Measurements from ENCODE around the gene SYCN.

SYCN gene

DNA sequence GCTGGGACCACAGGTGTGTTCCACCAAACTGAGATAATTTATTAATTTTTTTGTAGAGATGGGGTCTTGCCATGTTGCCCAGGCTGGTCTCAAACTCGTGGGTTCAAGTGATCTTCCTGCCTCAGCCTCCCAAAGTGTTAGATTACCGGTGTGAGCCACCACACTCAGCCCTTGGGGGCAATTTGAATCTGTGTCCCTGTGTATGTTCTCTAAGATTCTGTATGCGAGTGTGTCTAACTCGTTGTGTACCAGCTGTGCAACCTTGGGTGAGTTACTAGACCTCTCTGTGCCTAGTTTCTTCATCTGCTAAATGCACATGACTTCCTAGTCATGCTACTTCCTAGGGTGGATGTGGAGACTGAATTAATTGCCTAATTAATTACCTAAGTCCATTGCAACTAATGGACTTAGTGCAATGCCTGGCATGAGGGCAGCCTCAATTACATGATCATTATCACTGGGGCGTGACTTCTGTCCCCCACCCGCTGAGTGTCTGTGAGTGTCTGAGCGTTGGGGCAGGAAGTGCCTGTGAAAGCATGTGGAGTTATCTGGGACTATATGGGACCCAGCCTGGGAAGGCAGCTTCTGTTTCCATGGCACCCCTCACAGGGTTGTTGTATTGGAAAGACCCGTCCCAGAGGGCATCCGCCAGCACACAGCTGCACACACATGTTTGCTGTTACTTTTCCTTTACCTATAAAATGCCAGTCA is 9.1 kb downstream of the SYCN start:
- no peak for DNase-seq (ENCODE audit: low spot score)

DNA sequence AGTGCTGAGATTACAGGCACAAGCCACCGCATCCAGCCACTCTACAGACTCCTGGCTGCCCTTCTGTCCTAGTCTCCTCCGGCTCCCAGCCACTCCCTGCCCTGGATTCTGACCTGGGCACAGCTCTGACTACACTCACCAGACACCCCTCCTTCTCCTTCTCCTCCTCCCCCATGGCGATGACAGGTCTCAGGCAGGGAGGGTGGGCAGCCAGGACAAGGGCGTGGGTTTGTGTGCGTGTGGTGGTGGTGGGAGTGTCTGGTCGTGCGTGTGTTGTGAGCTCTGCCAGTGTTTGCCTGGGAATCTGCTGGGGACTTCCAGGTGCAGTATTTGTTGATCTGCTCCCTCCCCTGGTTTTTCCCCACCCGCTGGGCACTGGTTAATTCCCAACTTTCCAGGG is 10.3 kb downstream of the SYCN start:
- DNase-seq (ENCODE audit: low spot score), result no peak

DNA sequence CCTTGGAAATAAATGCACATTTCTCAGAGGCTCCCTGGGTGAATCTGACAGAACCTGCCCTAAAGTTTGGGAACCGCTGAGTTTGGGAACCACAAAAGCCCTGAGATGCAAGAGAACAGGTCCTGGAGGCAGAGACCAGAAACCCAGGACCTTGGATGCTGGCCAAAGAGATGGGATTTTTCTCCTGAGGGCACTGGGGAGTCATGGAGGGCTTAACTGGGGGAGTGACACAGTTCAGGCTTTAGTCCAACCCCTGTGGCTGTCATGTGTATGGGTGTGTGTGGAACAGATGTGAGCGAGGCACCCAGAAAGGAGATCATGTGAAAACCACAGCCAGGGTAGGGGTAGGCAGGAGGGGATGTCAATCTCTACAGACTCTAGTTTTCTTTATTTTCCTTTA is 11.2 kb downstream of the SYCN start:
- DNase-seq (ENCODE audit: low spot score), result no peak

GRCh38 chr19:39190768-39191167 is 13.3 kb downstream of the SYCN start:
- DNase-seq (ENCODE audit: low spot score), result no peak

- no peak for DNase-seq (ENCODE audit: low spot score)
Measured at GRCh38 chr19:39188960-39189359, 15.1 kb downstream of the SYCN start.

DNA sequence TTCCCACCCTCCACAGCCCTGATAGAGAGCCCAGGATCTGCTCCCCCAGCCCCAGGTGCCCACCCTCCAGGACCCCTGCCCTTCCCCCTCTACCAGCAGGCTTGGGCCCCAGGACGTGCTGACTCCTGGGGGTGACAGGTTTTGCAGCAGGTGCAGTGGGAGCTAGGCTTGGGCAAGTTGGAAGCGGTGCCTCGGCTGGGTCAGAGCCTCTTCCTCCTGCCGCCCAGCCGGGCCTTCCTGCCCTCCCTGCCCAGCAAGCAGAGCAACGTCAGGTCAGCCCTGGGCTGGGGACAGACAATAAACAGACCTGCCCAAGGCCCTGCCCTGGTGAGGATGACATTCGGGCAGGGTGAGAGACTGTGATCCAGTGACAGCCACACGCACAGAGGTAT is 16.5 kb downstream of the SYCN start:
- DNase-seq (ENCODE audit: low spot score), result no peak

DNA sequence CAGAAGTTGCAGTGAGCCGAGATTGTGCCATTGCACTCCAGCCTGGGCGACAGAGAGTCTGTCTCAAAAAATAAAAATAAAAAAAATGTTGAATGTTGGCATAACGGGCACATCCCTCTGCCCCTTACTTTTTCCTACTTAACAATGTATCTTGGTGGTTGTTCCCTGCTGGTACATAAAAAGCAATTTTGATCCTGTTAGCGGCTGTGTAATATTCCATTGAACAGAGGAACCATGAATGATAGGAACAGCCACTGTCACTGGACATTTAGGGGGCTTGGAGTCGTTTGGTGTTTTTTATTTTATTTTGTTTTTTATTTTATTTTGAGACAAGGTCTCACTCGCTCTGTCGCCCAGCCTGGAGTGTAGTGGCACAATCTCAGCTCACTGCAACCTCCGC is 17.7 kb downstream of the SYCN start:
- no peak for DNase-seq (ENCODE audit: low spot score)

DNA sequence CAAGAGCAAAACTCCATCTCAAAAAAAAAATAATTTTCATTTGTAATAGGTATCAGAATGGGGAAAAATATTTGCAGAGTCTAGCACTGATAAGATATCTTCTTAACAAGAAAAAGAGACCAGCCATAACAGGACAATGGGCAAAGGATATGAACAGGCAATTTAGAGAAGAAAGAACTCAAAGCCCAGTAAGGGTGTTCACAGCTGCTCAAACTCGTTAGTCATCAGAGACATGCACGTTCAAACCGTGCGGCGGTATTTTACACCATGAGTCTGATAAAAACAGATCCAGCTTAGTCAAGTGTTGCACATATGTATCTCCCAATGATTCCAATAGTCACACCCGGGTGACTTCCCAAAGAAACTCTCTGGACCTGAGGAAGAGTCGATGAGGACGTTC is 21.0 kb downstream of the SYCN start:
- no peak for DNase-seq (ENCODE audit: low spot score)

GRCh38 chr19:39182174-39182505 is 21.9 kb downstream of the SYCN start:
- no peak for DNase-seq (ENCODE audit: low spot score)

DNA sequence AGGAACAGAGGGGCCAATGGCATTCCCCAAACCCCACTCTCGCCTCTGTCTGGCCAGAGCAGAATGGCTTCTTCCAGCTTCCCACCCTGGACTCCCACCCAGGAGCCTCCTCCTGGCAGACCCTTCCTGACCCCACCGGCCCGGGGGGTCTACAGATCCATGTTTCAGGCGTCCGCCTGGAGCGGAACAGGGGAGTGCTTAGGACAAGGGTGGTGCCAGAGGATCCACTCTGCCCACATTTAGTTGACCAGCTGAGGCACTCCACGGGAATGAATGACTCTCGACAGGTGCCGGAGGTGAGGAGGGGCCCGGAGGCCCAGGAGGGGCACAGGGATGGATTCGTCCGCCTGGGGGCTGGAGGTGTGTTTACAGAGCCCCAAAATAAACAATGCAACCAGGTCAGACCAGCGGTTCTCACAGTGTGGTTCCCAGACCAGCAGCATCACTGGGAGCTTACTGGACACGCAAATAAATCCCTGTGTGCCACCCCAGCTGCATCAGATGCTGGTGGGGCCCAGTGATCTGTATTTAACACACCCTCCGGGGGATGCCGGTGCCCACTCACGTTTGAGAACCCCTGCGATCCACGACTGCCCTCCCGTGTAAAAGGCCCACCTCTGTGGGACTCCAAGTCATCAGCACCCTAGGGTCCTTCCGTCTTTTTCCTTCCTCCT is 22.4 kb downstream of the SYCN start:
- DNase-seq (ENCODE audit: low spot score), result no peak

DNA sequence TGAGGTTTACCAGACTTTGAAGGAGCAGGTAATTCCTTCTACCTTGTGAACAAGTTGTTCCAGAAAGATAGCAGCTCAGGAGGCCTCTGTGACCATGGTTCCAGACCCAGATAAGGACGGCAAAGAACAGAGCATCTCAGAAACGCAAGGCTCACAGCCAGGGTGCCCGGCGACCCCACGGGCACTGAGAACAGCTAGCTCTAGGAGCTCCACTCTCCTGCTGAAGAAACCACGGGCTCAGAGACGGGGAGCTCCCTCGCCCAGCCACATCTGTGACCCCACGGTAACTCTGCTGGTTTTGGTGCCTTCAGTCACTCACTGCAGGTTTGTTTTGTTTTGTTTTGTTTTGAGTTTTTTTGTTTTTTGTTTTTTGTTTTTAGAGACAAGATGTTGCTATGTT is 23.3 kb downstream of the SYCN start:
- no peak for DNase-seq (ENCODE audit: low spot score)

DNA sequence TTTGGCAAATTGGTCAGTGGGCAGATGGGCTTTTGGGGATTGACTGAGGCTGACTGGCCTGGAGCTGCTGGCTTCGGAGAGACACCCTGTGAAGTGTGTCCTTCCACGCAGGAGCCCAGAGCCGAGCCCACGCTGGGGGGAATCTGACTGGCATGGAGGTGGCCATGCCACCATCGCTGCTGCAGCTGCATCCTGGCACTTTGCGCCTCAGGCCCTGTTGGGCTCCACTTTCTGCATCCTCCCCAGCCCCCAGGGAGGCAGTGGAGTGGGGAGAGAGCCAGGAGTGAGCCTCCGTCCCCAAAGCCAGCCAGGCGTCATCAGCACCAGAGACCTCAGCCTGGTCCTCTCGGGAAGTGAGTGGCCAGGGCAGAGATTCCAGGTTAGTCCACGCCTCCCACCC is 24.3 kb downstream of the SYCN start:
- no peak for DNase-seq (ENCODE audit: low spot score)

DNA sequence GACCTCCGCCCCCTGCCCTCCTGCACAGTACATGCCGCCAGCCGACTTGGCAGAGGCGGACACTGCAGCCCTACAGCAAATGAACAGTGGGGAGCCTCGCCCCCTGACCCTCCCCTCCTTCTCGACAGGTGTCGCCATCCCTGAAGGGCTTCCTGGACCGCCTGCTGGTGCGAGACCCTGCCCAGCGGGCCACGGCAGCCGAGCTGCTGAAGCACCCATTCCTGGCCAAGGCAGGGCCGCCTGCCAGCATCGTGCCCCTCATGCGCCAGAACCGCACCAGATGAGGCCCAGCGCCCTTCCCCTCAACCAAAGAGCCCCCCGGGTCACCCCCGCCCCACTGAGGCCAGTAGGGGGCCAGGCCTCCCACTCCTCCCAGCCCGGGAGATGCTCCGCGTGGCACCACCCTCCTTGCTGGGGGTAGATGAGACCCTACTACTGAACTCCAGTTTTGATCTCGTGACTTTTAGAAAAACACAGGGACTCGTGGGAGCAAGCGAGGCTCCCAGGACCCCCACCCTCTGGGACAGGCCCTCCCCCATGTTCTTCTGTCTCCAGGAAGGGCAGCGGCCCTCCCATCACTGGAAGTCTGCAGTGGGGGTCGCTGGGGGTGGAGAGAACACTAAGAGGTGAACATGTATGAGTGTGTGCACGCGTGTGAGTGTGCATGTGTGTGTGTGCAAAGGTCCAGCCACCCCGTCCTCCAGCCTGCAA is 25.6 kb downstream of the SYCN start:
- DNase-seq (ENCODE audit: low spot score), result no peak

DNA sequence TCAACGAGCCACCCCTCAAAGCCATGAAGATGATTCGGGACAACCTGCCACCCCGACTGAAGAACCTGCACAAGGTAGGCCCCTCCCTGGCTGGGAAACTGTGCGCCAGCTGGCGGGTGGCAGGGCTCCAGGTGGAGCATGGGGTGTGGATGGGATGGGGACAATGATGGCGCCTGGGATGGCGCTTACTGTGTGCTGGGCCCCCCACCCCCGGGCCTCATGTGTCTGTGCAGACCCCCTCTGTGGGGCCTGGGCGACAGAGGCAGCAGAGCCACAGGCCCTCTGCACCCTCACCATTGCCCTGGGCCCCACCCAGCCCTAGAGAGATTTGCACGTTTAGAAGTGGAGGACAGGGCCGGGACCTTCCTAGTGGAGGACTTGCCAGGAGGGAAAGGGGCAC is 26.3 kb downstream of the SYCN start:
- DNase-seq (ENCODE audit: low spot score), result no peak

- no peak for DNase-seq (ENCODE audit: low spot score)
Measured at GRCh38 chr19:39177110-39177699, 26.9 kb downstream of the SYCN start.

GRCh38 chr19:39175564-39175963 is 28.5 kb downstream of the SYCN start:
- no peak for DNase-seq (ENCODE audit: low spot score)

DNA sequence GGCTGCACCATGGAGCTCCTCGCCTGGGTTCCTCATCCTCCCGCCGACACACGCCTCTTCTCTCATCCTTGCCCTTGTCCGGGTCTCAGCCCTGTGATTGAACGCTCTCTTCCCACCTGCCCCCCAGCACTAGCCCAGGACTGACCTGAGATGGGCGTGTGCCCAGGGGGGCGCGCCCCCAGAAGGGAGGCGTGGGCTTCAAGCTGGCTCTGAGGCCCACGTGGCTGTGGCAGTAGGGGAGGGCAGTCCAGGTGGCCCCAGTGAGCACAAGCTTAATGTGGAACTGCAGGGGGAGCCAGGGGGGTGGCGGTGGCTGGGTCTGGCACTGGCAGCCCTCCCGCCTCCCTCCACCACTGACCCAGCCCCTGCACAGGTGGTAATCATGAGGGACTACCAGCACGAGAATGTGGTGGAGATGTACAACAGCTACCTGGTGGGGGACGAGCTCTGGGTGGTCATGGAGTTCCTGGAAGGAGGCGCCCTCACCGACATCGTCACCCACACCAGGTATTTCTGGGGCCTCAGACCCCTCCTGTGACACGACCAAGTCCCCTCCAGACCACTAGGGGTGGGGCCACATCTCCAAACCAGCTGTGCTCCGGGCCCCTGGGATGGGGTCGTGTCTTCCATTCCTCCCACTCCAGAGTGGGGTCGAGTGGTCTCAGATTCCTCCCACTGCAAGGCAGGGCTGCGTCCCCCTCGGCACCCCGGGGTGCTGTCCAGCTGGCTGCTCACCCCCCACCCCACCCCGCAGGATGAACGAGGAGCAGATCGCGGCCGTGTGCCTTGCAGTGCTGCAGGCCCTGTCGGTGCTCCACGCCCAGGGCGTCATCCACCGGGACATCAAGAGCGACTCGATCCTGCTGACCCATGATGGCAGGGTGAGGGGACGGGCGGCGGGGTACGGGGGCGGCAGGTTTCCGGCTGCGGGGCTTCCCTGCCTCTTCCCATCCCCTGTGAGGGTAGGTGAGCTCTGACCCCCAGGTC is 29.2 kb downstream of the SYCN start:
- DNase-seq (ENCODE audit: low spot score), result no peak

GRCh38 chr19:39174142-39174541 is 29.9 kb downstream of the SYCN start:
- DNase-seq (ENCODE audit: low spot score), result no peak

DNA sequence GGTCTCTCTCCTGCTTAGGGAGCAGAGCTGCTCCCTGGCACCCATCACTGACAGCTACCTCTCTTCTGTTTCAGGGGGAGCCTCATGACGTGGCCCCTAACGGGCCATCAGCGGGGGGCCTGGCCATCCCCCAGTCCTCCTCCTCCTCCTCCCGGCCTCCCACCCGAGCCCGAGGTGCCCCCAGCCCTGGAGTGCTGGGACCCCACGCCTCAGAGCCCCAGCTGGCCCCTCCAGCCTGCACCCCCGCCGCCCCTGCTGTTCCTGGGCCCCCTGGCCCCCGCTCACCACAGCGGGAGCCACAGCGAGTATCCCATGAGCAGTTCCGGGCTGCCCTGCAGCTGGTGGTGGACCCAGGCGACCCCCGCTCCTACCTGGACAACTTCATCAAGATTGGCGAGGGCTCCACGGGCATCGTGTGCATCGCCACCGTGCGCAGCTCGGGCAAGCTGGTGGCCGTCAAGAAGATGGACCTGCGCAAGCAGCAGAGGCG is 30.5 kb downstream of the SYCN start:
- no peak for DNase-seq (ENCODE audit: low spot score)

DNA sequence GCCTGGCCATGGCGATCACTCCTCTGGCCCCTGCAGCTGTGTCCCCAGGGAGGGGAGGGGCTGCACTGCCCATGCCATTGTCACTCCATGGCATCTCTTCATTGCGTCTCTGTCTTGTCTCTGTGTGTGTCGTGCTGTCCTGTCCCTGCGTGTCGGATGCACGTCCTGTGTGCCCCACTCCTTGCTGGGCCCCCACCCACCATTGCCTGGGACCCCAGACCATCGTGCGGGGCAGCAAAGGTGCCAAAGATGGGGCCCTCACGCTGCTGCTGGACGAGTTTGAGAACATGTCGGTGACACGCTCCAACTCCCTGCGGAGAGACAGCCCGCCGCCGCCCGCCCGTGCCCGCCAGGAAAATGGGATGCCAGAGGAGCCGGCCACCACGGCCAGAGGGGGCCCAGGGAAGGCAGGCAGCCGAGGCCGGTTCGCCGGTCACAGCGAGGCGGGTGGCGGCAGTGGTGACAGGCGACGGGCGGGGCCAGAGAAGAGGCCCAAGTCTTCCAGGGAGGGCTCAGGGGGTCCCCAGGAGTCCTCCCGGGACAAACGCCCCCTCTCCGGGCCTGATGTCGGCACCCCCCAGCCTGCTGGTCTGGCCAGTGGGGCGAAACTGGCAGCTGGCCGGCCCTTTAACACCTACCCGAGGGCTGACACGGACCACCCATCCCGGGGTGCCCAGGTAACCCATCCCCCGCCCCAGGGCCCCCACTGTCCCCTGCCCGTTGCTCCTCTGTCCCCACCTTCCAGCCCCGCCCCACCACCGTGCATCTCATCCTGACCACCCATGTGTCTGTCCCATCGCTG is 31.2 kb downstream of the SYCN start:
- DNase-seq (ENCODE audit: low spot score), result no peak

All from AG08396 (cell line).